H9 (cell line): Measurements from ENCODE around the gene ZBTB17. TPM values are rescaled to one million over a fixed set of nuclear protein-coding genes. Genes with fewer than 3 reads are reported as not detected.

Experiments used
- DNase-seq: peaks from one replicate; pipeline ENCODE4 v3.0.0-alpha.2; 2017
- H2AFZ ChIP-seq: one replicate; pipeline ENCODE4 v1.6.1; 2013; ENCODE audit warnings: mild to moderate bottlenecking, low read length, control low read depth, moderate library complexity
- H2AK5ac ChIP-seq: 2 replicates; pipeline ENCODE4 v1.6.1; 2013; ENCODE audit warnings: low read length, control low read depth, mixed read lengths; ENCODE audit not compliant: insufficient read length
- H2BK120ac ChIP-seq: one replicate; pipeline ENCODE4 v1.6.1; 2013; ENCODE audit warnings: low read depth, mild to moderate bottlenecking, low read length, control low read depth, inconsistent platforms; ENCODE audit not compliant: poor library complexity, severe bottlenecking
- H2BK12ac ChIP-seq: 2 replicates; pipeline ENCODE4 v1.6.1; 2013; ENCODE audit warnings: low read length, control low read depth, mixed read lengths, low read depth; ENCODE audit not compliant: insufficient read length
- H2BK15ac ChIP-seq: 2 replicates; pipeline ENCODE4 v1.6.1; 2013; ENCODE audit warnings: low read depth, low read length, control low read depth
- H2BK20ac ChIP-seq: one replicate; pipeline ENCODE4 v1.6.1; 2013; ENCODE audit warnings: low read depth, mild to moderate bottlenecking, low read length, control low read depth, inconsistent platforms; ENCODE audit not compliant: poor library complexity, severe bottlenecking
- H2BK5ac ChIP-seq: 2 replicates; pipeline ENCODE4 v1.6.1; 2013; ENCODE audit warnings: low read length, control low read depth, mixed read lengths; ENCODE audit not compliant: insufficient read length
- H3K14ac ChIP-seq: 2 replicates; pipeline ENCODE4 v1.6.1; 2013; ENCODE audit warnings: low read length, control low read depth; ENCODE audit not compliant: insufficient read depth
- H3K18ac ChIP-seq: 2 replicates; pipeline ENCODE4 v1.6.1; 2013; ENCODE audit warnings: low read depth, mild to moderate bottlenecking, mixed read lengths, low read length, control low read depth; ENCODE audit not compliant: insufficient read length
- H3K23ac ChIP-seq: 2 replicates; pipeline ENCODE4 v1.6.1; 2013; ENCODE audit warnings: low read length, control low read depth, mixed read lengths, low read depth; ENCODE audit not compliant: insufficient read length
- H3K23me2 ChIP-seq: 2 replicates; pipeline ENCODE4 v1.6.1; 2013; ENCODE audit warnings: low read depth, mild to moderate bottlenecking, mixed read lengths, low read length, control low read depth; ENCODE audit not compliant: insufficient read length, poor library complexity, severe bottlenecking
- H3K27ac ChIP-seq: 2 replicates; pipeline ENCODE4 v1.5.1; 2013; ENCODE audit warnings: low read length, control low read depth, mixed read lengths, low read depth; ENCODE audit not compliant: insufficient read length
- H3K27me3 ChIP-seq: 2 replicates; pipeline ENCODE4 v1.6.1; 2013; ENCODE audit warnings: low read length, control low read depth, inconsistent platforms; ENCODE audit not compliant: insufficient read depth
- H3K4ac ChIP-seq: 2 replicates; pipeline ENCODE4 v1.6.1; 2013; ENCODE audit warnings: low read depth, mild to moderate bottlenecking, control low read depth, inconsistent platforms, low read length, moderate library complexity
- H3K4me1 ChIP-seq: 2 replicates; pipeline ENCODE4 v1.6.1; 2013; ENCODE audit warnings: low read length, control low read depth, inconsistent platforms; ENCODE audit not compliant: insufficient read depth
- H3K4me2 ChIP-seq: 2 replicates; pipeline ENCODE4 v1.6.1; 2013; ENCODE audit warnings: low read length, control low read depth, mixed read lengths; ENCODE audit not compliant: insufficient read length, insufficient read depth
- H3K56ac ChIP-seq: 2 replicates; pipeline ENCODE4 v1.6.1; 2013; ENCODE audit warnings: low read depth, mild to moderate bottlenecking, mixed read lengths, low read length, control low read depth; ENCODE audit not compliant: insufficient read length
- H3K79me1 ChIP-seq: 2 replicates; pipeline ENCODE4 v1.6.1; 2013; ENCODE audit warnings: low read depth, mild to moderate bottlenecking, moderate library complexity, low read length, control low read depth, inconsistent platforms; ENCODE audit not compliant: insufficient read depth, poor library complexity, severe bottlenecking
- H3K79me2 ChIP-seq: 2 replicates; pipeline ENCODE4 v1.6.1; 2013; ENCODE audit warnings: low read length, control low read depth, inconsistent platforms; ENCODE audit not compliant: insufficient read depth
- H3K9ac ChIP-seq: 2 replicates; pipeline ENCODE4 v1.6.1; 2013; ENCODE audit warnings: low read length, control low read depth, mixed read lengths; ENCODE audit not compliant: insufficient read length; ENCODE audit errors: extremely low read depth
- H3K9me3 ChIP-seq: one replicate; pipeline ENCODE4 v1.6.1; 2013; ENCODE audit warnings: low read depth, low read length, inconsistent platforms; ENCODE audit not compliant: control insufficient read depth
- H3T11ph ChIP-seq: one replicate; pipeline ENCODE4 v1.6.1; 2013; ENCODE audit warnings: mild to moderate bottlenecking, low read length, control low read depth, inconsistent platforms
- H4K20me1 ChIP-seq: one replicate; pipeline ENCODE4 v1.6.1; 2013; ENCODE audit not compliant: control insufficient read depth, insufficient read length, insufficient read depth
- H4K5ac ChIP-seq: 2 replicates; pipeline ENCODE4 v1.6.1; 2013; ENCODE audit warnings: low read depth, mild to moderate bottlenecking, mixed read lengths, low read length, control low read depth; ENCODE audit not compliant: insufficient read length
- H4K8ac ChIP-seq: replicated peaks from 2 replicates; pipeline ENCODE4 v1.6.1; 2013; ENCODE audit warnings: low read length, control low read depth, mixed read lengths, low read depth; ENCODE audit not compliant: insufficient read length
- H4K91ac ChIP-seq: 2 replicates; pipeline ENCODE4 v1.6.1; 2013; ENCODE audit warnings: low read depth, mild to moderate bottlenecking, moderate library complexity, mixed read lengths, low read length, control low read depth; ENCODE audit not compliant: insufficient read length
- H3K27ac Mint-ChIP-seq, 3 experiments: 2 replicates in 2 of 3; 3 replicates in 1 of 3; pipeline ENCODE4 v1.8.0; 2020 to 2021; ENCODE audit warnings: mixed read lengths in 3 of 3, mild to moderate bottlenecking in 1 of 3, moderate library complexity in 1 of 3
- H3K27me3 Mint-ChIP-seq: 2 replicates; pipeline ENCODE4 v1.8.0; 2021; ENCODE audit warnings: low read depth, mild to moderate bottlenecking, moderate library complexity, mixed read lengths
- H3K36me3 Mint-ChIP-seq, 3 experiments: 2 replicates in 2 of 3; 3 replicates in 1 of 3; pipeline ENCODE4 v1.8.0; 2020 to 2021; ENCODE audit warnings: low read depth in 3 of 3, mixed read lengths in 3 of 3; ENCODE audit not compliant: insufficient read depth in 1 of 3
- H3K4me1 Mint-ChIP-seq, 2 experiments: 2 replicates each; pipeline ENCODE4 v1.8.0; 2020; ENCODE audit warnings: mixed read lengths in 2 of 2
- H3K4me3 Mint-ChIP-seq, 2 experiments: 2 replicates in 1 of 2; 3 replicates in 1 of 2; pipeline ENCODE4 v1.8.0; 2020 to 2021; ENCODE audit warnings: mild to moderate bottlenecking in 2 of 2, mixed read lengths in 2 of 2, moderate library complexity in 1 of 2
- H3K9me3 Mint-ChIP-seq, 2 experiments: 2 replicates in 1 of 2; 3 replicates in 1 of 2; pipeline ENCODE4 v1.8.0; 2020; ENCODE audit warnings: mild to moderate bottlenecking in 2 of 2, mixed read lengths in 2 of 2, moderate library complexity in 1 of 2
- CTCF ChIP-seq: fragments of 200-600 bp; sonication (generic); conservative IDR thresholded peaks from 3 replicates; pipeline ENCODE4 v1.8.0; 2021; ENCODE audit warnings: antibody characterized with exemption, mild to moderate bottlenecking
- WGBS: extraction: QIAGEN DNeasy Blood & Tissue Kit; methylation state at CpG from one replicate; pipeline ENCODE4 v1.1.7; 2013; ENCODE audit warnings: missing lambda C conversion rate, low lambda C conversion rate, mixed read lengths; ENCODE audit not compliant: insufficient read length; ENCODE audit errors: extremely low coverage; 5-methylcytosine and 5-hydroxymethylcytosine counted together
- total RNA-seq: library from RNA; stranded (reverse); gene quantifications from 2 replicates; pipeline ENCODE4 v1.2.1, GENCODE V29; 2021

ZBTB17 gene
- total RNA-seq, 1 experiment from 2014 or later = 16.5 TPM

- no peak overlapping the region for H3K56ac ChIP-seq
- H3K4me1 ChIP-seq = no peaks in the 10 kb centered on the region
- no peak overlapping the region for H2BK20ac ChIP-seq
- no peak overlapping the region for H2BK15ac ChIP-seq
- no peaks in the 10 kb centered on the region for H3K79me2 ChIP-seq
- H3K27me3 ChIP-seq = no peaks in the 10 kb centered on the region
- Mint-ChIP-seq H3K4me3 (no peak overlapping the region), H3K9me3 (no peaks in the 10 kb centered on the region), H3K27me3 (peaks cover 14% of the 10 kb centered on the region), H3K36me3 (no peaks in the 10 kb centered on the region), H3K4me1 (no peaks in the 10 kb centered on the region), H3K27ac (no peak overlapping the region)
- no peaks in the 10 kb centered on the region for H3K9me3 ChIP-seq
- H3K4ac ChIP-seq = no peak overlapping the region
- no peak for TF ChIP-seq CTCF
- H3K23ac ChIP-seq = no peak overlapping the region
- no peaks in the 10 kb centered on the region for H3K23me2 ChIP-seq
- DNase-seq = no peak
- H3K79me1 ChIP-seq = no peaks in the 10 kb centered on the region
- H3K4me2 ChIP-seq = no peak overlapping the region
- H2AFZ ChIP-seq = no peak overlapping the region
- 100% methylated on average over 1 of the region's 13 CpGs for WGBS
- no peak overlapping the region for H3K27ac ChIP-seq
- no peak overlapping the region for H4K8ac ChIP-seq
- no peak overlapping the region for H3K14ac ChIP-seq
- H2AK5ac ChIP-seq = no peak overlapping the region
- H3K18ac ChIP-seq = no peak overlapping the region
- H3K9ac ChIP-seq = no peak overlapping the region
- H3T11ph ChIP-seq = no peak overlapping the region
- no peaks in the 10 kb centered on the region for H4K20me1 ChIP-seq
- H2BK5ac ChIP-seq = no peak overlapping the region
- H2BK12ac ChIP-seq = no peak overlapping the region
- H4K91ac ChIP-seq = no peak overlapping the region
- no peak overlapping the region for H4K5ac ChIP-seq
- H2BK120ac ChIP-seq = no peak overlapping the region
These were observed 13.2 kb upstream of the ZBTB17 start for GRCh38 chr1:15988856-15989736.
